ENCODE data around the gene SUMF2.

DNA sequence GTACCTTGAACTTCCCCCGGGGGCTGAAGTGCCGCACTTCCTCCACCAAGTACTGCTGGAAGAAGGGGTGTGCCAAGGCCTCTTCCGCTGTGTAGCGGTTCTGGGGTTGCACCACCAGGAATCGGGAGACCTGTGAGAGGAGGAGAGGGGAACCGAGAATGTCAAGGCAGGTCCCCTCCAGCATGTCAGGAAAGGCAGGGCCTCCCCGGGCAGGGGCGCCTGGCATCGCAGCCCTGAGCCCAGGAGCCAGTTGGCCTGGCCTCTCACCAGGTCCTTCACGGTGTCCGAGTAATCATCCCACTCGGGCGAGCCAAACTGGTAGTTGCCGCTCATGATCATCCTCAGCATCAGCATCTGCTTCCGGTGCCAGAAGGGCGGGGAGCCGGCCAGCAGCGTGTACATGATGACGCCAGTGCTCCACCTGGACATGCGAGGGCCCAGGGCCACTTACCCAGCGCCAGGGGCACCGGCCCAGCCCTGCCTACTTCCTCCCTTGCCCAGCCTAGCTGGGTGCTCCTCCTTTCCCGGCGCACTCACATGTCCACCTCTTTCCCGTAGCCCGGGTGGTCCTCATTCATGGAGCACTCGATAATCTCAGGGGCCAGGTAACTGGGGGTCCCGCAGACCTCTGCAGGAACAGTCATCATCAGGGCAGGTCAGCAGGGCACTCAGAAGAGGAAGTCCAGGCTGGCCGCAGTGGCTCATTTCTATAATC, 17.7 kb downstream of the SUMF2 start:
- TF ChIP-seq, protein P1, sequence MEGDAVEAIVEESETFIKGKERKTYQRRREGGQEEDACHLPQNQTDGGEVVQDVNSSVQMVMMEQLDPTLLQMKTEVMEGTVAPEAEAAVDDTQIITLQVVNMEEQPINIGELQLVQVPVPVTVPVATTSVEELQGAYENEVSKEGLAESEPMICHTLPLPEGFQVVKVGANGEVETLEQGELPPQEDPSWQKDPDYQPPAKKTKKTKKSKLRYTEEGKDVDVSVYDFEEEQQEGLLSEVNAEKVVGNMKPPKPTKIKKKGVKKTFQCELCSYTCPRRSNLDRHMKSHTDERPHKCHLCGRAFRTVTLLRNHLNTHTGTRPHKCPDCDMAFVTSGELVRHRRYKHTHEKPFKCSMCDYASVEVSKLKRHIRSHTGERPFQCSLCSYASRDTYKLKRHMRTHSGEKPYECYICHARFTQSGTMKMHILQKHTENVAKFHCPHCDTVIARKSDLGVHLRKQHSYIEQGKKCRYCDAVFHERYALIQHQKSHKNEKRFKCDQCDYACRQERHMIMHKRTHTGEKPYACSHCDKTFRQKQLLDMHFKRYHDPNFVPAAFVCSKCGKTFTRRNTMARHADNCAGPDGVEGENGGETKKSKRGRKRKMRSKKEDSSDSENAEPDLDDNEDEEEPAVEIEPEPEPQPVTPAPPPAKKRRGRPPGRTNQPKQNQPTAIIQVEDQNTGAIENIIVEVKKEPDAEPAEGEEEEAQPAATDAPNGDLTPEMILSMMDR (IDR thresholded peaks at IDR 0.05), result no peak
- TF ChIP-seq POLR2A (IDR thresholded peaks at IDR 0.05), result no peak

All from transverse colon (tissue), 3 donors.